HG03108 (cell line): Measurements from ENCODE around the gene ZNF333.
"Not testable (repeated sequence)": the region's sequence is repeated elsewhere in the genome, so short reads cannot be mapped to it uniquely, and the experiment has no call there.

Experiments
- ATAC-seq: cut with Tn5 transposase; IDR thresholded peaks from one replicate; pipeline ENCODE4 v1.9.1; 2021; ENCODE audit warnings: moderate library complexity; ENCODE audit not compliant: unreplicated experiment

ZNF333 gene

DNA sequence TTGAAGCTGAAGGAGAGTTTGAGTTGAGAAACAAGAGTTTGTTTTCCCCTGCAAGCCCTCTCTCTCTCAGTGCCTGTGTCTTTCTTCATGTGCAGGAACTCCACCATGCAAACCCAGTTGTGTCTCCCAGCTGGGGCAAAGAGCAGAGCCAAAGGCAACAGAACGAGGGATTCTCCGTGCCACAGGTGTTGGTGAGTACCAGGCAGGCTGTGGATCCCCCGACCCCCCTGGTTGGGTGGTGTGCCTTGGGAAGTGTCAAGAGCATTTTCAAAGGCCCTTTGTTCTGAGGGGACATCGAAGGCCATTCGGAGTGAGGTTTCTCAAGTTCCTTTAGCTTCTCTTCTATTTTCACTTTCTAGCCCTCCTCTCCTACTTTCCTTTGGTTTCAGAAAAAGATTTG lies 5.6 kb downstream of the ZNF333 start:
- no peak for ATAC-seq

DNA sequence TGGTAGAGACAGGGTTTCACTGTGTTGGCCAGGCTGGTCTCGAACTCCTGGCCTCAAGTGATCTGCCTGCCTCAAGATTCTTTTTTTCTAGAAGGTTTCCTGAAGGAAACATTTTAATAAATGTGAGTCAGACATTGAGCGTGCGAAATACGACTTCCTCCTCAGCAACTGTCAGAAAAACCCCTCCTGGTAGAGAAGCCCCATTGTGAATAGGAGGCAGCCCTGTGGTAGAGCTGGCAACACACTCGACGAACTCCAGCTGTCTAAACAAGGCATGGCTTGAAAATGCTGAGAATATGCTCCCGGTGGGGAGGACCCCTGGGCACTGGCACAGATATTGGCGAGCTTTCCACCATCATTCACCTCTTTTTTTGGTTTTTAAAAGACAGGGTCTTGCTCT lies 9.8 kb downstream of the ZNF333 start:
- ATAC-seq = no peak

- no peak for ATAC-seq
Measured at GRCh38 chr19:14700711-14701375, 11.0 kb downstream of the ZNF333 start.

- ATAC-seq = no peak
Measured at GRCh38 chr19:14703833-14704232, 14.0 kb downstream of the ZNF333 start.

GRCh38 chr19:14704450-14704849 lies 14.6 kb downstream of the ZNF333 start:
- ATAC-seq = no peak

- ATAC-seq = no peak
Measured at GRCh38 chr19:14715841-14716240, 26.0 kb downstream of the ZNF333 start.

GRCh38 chr19:14718522-14719116 lies 28.8 kb downstream of the ZNF333 start:
- no peak for ATAC-seq

DNA sequence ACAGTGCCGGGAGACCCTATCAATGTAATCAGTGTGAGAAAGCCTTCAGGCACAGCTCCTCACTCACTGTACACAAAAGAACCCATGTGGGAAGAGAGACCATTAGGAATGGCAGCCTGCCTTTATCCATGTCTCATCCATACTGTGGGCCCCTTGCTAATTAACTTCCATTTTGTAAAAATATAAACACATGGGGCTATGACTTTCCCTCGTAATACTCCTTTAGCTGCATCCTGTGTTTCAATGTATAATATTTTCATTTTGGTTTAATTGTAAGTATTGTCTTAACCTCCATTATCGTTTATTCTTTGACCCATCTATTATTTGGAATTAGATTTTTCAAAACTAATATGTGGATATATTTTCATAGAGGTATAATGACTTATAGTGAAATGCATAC lies 29.3 kb downstream of the ZNF333 start:
- no peak for ATAC-seq

- ATAC-seq = no peak
Measured at GRCh38 chr19:14722127-14722526, 32.3 kb downstream of the ZNF333 start.

DNA sequence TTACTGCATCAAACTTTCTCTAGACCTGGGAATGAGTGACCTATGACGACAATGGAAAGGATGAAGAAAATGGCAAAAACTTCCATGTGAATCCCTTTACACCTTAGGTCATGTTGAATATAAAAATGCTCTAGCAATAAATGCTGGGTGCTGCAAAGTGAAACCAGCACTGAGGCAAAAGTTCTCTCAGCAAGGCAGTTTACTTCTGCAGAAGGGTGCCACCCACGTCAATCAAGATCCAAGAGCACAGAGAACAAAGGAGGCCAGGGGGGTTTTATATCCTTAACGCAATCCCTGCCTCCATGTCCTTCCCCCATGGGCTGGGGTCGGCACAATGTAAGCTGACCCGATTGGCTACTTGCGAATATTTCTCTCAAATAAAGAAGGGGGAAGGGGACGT lies 38.7 kb downstream of the ZNF333 start:
- ATAC-seq = no peak

GRCh38 chr19:14731200-14731599 lies 41.4 kb downstream of the ZNF333 start:
- ATAC-seq = no peak

- no peak for ATAC-seq
Measured at GRCh38 chr19:14732510-14732909, 42.7 kb downstream of the ZNF333 start.

GRCh38 chr19:14733574-14733973 lies 43.7 kb downstream of the ZNF333 start:
- ATAC-seq = no peak

DNA sequence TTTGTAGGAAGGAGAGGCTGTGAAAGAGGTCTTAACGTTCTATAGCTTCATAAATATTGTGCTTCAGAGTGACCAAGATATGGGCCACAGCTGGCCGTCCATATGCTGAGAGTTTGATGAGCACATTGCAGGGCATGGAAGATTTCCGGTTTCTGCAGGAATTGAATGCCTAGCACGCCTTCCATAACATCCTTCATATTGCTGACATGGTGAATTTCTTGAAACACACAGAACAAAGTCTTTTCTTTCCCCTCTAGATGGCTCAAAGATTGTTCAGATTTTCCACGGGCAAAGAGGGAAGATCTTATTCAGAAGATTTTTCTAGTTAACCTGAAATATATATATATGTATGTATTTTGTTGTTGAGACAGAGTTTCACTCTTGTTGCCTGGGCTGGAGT lies 46.1 kb downstream of the ZNF333 start:
- no peak for ATAC-seq

DNA sequence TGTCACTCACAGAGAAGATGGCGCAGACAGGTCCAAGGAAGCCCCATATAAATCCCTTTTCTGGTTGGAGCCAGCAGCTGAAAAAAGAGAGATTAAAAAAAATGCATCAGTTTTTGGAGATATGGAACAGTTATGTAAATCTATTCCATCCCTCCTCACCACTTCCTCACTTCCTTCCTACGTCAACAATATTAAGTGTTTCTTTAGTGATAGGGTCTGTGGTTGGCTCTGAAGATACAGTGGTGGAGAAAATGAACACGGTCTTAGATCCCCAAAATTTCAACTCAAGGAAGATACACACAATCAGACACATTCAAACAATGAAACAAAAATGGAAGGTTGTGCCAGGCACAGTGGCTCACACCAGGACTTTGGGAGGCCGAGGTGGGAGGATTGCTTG lies 57.0 kb downstream of the ZNF333 start:
- ATAC-seq = no peak

- ATAC-seq = no peak
Measured at GRCh38 chr19:14748601-14749000, 58.8 kb downstream of the ZNF333 start.

GRCh38 chr19:14758816-14759215 lies 69.0 kb downstream of the ZNF333 start:
- no peak for ATAC-seq

- ATAC-seq = no peak
Measured at GRCh38 chr19:14761607-14762006, 71.8 kb downstream of the ZNF333 start.

DNA sequence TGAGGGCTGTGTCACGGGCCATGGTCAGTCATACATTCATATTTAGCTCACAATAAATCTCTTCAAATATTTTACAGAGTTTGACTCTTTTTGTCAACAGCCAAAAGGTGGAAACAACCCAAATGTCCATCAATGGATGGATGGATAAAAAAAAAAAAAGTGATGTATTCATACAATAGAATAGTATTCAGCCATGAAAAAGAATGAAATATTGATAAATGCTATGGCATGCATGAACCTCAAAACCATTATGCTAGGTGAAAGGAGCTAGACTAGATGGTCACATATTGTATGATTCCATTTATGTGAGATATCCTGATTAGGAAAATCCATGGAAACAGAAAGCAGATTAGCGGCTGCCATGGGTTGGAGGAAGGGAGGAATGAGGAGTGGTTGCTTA lies 72.3 kb downstream of the ZNF333 start:
- ATAC-seq = no peak

DNA sequence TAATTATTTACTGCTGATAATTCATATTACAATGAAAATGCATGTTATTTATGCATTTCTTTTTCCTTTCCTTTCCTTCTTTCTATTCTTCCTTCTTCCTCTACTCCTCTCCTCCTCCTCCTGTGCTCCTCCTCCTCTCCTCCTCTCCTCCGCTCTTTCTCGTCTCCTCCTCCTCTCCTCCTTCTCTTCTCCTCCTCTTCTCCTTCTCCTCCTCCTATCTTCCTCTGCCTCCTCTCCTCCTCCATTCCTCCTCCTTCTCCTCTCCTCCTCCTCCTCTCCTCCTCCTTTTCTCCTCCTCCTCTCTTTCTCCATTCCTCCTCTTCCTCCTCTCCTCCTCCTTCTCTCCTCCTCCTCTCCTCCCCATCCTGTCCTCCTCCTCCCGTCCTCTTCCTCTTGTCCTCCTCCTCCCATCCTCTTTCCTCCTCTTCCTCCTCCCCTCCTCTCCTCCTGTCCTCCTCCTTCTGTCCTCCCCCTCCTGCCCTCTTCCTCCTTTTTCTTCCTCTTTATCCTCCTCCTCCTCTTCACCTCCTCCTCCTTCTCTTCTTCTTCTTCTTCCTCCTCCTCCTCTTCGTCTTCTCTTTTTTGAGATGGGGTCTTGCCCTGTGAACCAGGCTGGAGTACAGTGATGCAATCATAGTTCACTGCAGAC lies 73.8 kb downstream of the ZNF333 start:
- ATAC-seq = no peak

DNA sequence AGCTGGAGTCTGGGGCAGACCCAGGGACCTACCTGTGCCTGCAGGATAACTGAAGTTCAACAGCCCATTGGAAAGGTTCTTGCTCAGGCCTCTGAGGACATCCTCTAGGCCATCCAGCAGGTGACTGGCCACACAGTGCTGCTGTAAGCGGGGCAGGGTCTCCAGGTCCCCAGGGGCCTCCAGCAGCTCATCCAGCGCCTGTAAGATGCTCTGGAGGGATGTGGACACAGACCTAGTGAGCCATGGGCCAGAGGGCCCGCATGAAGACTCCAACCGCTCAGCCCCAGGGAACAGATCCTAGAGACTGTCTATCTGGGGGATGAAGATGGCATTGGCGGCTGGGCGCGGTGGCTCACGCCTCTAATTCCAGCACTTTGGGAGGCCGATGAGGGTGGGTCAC lies 74.6 kb downstream of the ZNF333 start:
- no peak for ATAC-seq

DNA sequence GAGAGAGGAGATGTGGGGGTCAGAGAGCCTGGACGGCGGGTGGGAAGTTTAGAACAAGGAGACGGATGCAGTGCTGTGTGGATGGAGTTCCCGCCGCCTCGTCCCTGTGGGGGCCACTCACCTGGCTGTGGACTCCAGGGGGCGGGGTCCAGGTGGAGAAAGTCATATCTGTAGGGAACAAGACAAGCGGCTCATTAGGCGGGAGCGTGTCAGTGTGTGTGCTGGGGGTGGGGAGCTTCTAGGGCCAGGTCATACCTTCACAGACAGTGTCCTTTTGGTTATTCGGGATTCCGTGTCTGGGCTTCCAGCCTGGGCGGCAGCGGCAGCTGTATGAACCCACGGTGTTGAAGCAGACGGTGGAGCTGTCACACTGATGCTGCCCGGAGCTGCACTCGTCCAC lies 75.6 kb downstream of the ZNF333 start:
- not testable (repeated sequence) for ATAC-seq
